Activated CD4-positive, alpha-beta T cell treated with anti-CD3 and anti-CD28 coated beads for 48 hours (primary cell): Measurements from ENCODE around the gene NGDN.

Experiments
- DNase-seq: peaks from one replicate; pipeline ENCODE4 v3.0.0-alpha.2; 2020

The NGDN gene

GRCh38 chr14:23478109-23478759 is 8.7 kb downstream of the NGDN start:
- peak; percentile 72 for DNase-seq

- DNase-seq, result no peak
These were observed 12.0 kb downstream of the NGDN start for GRCh38 chr14:23481362-23481970.

GRCh38 chr14:23481979-23482822 is 12.7 kb downstream of the NGDN start:
- no peak for DNase-seq

- no peak for DNase-seq
These were observed 13.3 kb downstream of the NGDN start for GRCh38 chr14:23482823-23483148.

GRCh38 chr14:23483236-23483854 is 13.8 kb downstream of the NGDN start:
- peak; percentile 26 for DNase-seq

- no peak for DNase-seq
These were observed 15.8 kb downstream of the NGDN start for GRCh38 chr14:23485326-23485725.

- DNase-seq, result no peak
These were observed 16.5 kb downstream of the NGDN start for GRCh38 chr14:23486036-23486435.

- no peak for DNase-seq
These were observed 17.7 kb downstream of the NGDN start for GRCh38 chr14:23487216-23487615.

GRCh38 chr14:23492618-23493272 is 23.2 kb downstream of the NGDN start:
- DNase-seq, result no peak

- DNase-seq, result no peak
These were observed 24.7 kb downstream of the NGDN start for GRCh38 chr14:23494223-23494622.

GRCh38 chr14:23512156-23512555 is 42.7 kb downstream of the NGDN start:
- peak; percentile 13 for DNase-seq

GRCh38 chr14:23513005-23513817 is 43.7 kb downstream of the NGDN start:
- DNase-seq, result no peak

GRCh38 chr14:23513818-23514643 is 44.5 kb downstream of the NGDN start:
- no peak for DNase-seq

GRCh38 chr14:23514644-23514957 is 45.1 kb downstream of the NGDN start:
- DNase-seq, result no peak

- DNase-seq, result no peak
These were observed 48.3 kb downstream of the NGDN start for GRCh38 chr14:23517650-23518326.

GRCh38 chr14:23518709-23519108 is 49.2 kb downstream of the NGDN start:
- DNase-seq, result no peak

GRCh38 chr14:23520899-23521533 is 51.5 kb downstream of the NGDN start:
- no peak for DNase-seq

- no peak for DNase-seq
These were observed 52.5 kb downstream of the NGDN start for GRCh38 chr14:23521785-23522640.

GRCh38 chr14:23522643-23523198 is 53.2 kb downstream of the NGDN start:
- no peak for DNase-seq
